ENCODE measurements around the gene MFSD1.

Gene MFSD1

DNA sequence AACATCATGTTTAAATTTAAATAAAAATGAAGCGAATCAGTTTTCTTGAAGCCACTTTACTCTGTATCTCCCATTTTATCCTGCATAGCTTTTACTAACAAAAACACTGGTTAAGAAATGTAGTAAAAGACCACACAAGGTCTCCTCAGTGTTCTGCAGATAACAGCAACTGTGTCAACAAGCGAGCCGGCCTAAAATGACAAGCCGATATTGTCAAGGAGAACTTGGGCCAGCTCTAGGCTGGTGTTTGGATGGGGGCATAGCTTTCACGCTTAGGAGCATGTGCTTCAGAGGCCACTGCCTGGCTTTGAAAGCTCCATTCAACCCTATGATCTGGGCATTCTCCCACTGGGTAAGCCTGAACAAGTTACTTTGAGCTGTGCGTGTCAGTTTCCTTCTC, 38.1 kb downstream of the MFSD1 start:
- TF ChIP-seq, protein P1, sequence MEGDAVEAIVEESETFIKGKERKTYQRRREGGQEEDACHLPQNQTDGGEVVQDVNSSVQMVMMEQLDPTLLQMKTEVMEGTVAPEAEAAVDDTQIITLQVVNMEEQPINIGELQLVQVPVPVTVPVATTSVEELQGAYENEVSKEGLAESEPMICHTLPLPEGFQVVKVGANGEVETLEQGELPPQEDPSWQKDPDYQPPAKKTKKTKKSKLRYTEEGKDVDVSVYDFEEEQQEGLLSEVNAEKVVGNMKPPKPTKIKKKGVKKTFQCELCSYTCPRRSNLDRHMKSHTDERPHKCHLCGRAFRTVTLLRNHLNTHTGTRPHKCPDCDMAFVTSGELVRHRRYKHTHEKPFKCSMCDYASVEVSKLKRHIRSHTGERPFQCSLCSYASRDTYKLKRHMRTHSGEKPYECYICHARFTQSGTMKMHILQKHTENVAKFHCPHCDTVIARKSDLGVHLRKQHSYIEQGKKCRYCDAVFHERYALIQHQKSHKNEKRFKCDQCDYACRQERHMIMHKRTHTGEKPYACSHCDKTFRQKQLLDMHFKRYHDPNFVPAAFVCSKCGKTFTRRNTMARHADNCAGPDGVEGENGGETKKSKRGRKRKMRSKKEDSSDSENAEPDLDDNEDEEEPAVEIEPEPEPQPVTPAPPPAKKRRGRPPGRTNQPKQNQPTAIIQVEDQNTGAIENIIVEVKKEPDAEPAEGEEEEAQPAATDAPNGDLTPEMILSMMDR (IDR thresholded peaks at IDR 0.05; ENCODE audit: low read depth, low read length) = no peak
- no peak for TF ChIP-seq MYC (IDR thresholded peaks at IDR 0.05; ENCODE audit: low read depth, low read length)
- no peak for TF ChIP-seq POLR2A (IDR thresholded peaks at IDR 0.05; ENCODE audit: extremely low read depth, insufficient read length)
- TF ChIP-seq, protein P2, sequence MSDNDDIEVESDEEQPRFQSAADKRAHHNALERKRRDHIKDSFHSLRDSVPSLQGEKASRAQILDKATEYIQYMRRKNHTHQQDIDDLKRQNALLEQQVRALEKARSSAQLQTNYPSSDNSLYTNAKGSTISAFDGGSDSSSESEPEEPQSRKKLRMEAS (IDR thresholded peaks at IDR 0.05; ENCODE audit: low read depth, low read length) = no peak
- no peak for DNase-seq (ENCODE audit: low read depth)
- no peak overlapping the region for H3K4me3 ChIP-seq (ENCODE audit: low read depth, low read length)

DNA sequence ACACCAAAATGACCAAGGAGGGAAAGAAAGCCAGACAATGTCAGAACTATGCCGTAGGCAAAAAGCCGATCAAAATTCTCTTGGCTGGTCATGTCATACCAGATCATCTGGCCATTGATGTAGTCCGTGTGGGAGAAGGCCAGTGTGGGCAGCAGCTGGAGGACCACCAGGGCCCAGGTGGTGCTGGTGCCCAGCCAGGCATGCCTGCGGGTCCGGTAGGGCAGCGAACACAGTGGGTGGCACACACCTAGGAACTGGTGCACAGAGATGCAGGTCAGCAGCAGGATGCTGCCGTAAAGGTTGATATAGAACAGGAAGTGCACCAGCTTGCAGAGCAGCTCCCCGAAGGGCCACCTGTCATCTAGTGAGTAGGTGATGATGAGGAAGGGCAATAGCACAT, 39.5 kb downstream of the MFSD1 start:
- H3K4me3 ChIP-seq (ENCODE audit: low read depth, low read length) = no peak overlapping the region
- TF ChIP-seq, protein P1 (IDR thresholded peaks at IDR 0.05; ENCODE audit: low read depth, low read length) = no peak
- TF ChIP-seq, protein P2 (IDR thresholded peaks at IDR 0.05; ENCODE audit: low read depth, low read length) = no peak
- TF ChIP-seq MYC (IDR thresholded peaks at IDR 0.05; ENCODE audit: low read depth, low read length) (no peak), POLR2A (IDR thresholded peaks at IDR 0.05; ENCODE audit: extremely low read depth, insufficient read length) (no peak)
- DNase-seq (ENCODE audit: low read depth) = no peak

DNA sequence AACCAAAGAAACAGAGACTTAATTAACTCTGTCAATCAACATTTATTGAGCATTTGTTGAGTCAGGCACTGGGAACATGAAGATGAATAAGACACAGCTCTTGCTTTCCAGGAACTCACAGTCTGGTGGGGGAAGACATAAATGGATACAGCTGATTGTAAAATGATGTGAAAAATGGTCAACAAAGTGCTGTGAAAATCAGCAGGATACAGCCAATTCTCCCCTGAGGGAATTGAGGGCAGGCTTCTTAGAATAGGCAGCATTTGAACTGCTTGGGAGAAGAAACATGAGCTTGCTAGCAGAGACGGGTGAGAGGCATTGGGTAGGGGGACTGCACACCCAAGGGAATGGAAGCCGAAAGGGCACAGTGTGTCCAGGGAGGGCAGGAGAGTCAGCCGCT, 41.1 kb downstream of the MFSD1 start:
- DNase-seq (ENCODE audit: low read depth) = no peak
- TF ChIP-seq, protein P1 (IDR thresholded peaks at IDR 0.05; ENCODE audit: low read depth, low read length) = no peak
- TF ChIP-seq, protein P2 (IDR thresholded peaks at IDR 0.05; ENCODE audit: low read depth, low read length) = no peak
- no peak for TF ChIP-seq MYC (IDR thresholded peaks at IDR 0.05; ENCODE audit: low read depth, low read length)
- TF ChIP-seq POLR2A (IDR thresholded peaks at IDR 0.05; ENCODE audit: extremely low read depth, insufficient read length) = no peak
- no peak overlapping the region for H3K4me3 ChIP-seq (ENCODE audit: low read depth, low read length)

DNA sequence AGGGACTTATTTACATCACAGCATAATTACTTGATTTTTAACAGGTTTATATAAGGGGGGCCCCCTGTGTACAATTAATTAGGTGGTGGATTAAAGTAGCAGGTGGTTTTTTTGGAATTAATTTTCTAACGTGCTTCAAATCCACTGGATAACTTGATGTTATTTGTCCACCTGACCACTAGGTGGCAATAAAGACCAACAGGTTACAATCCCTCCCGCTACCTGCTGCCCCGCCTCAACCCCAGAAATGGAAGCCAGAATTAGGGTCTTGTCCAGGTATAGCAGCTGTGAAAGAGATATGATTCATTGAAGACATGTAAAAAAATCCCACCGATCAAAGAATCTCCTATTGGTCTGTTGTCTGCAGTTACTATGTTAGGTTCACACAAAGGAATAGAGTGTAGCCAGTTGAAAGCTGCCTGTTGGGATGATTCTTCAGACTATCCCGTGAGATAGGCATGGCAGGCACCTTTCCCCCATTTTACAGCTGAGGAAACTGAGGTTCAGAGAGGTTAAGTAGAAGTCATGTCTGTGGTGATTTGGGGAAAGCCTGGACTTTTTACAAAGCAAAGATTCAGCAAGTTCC, 44.0 kb downstream of the MFSD1 start:
- no peak overlapping the region for H3K4me3 ChIP-seq (ENCODE audit: low read depth, low read length)
- TF ChIP-seq POLR2A (IDR thresholded peaks at IDR 0.05; ENCODE audit: extremely low read depth, insufficient read length) = no peak
- TF ChIP-seq, protein P1 (IDR thresholded peaks at IDR 0.05; ENCODE audit: low read depth, low read length) = peak; percentile 31
- peak; percentile 47 for DNase-seq (ENCODE audit: low read depth)

DNA sequence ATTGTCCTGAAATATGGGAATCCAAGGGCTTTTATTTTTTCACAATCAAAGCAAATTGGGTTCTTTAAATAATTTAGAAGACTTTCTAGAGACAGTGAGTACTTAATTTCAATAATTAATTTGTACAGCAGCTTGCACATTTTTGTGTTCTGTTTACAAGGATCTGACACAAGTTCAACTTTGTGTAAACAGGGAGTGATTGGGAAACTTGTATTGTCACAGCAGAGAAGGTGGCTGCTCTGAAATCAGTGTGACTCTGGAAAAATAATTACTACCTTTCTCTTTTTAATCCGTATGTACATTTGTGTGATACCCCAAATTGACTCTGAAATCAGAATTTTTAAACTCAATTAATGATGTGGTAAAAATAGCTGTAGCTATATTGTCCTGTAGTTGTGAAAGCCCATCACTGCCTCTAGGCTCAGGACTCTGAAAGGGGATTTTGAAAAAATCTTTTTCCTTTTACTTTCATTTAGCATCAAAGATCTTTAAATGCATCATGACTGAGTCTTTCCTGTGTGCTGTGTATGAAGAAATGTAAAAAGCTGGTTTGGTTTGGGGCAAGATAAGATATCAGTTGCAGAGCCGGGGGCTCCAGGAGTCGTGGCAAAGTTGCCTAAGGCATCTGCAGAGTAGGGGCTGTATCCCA, 45.1 kb downstream of the MFSD1 start:
- DNase-seq (ENCODE audit: low read depth) = no peak
- H3K4me3 ChIP-seq (ENCODE audit: low read depth, low read length) = no peak overlapping the region
- TF ChIP-seq MYC (IDR thresholded peaks at IDR 0.05; ENCODE audit: low read depth, low read length) (no peak), POLR2A (IDR thresholded peaks at IDR 0.05; ENCODE audit: extremely low read depth, insufficient read length) (no peak)
- TF ChIP-seq, protein P1 (IDR thresholded peaks at IDR 0.05; ENCODE audit: low read depth, low read length) = no peak
- TF ChIP-seq, protein P2 (IDR thresholded peaks at IDR 0.05; ENCODE audit: low read depth, low read length) = no peak
